GM21528 (cell line): ENCODE data around the gene REV1.
A peak's percentile ranks its signal among the peaks of the same experiment; 100 is the strongest.
"Not testable (repeated sequence)": the region's sequence is repeated elsewhere in the genome, so short reads cannot be mapped to it uniquely, and the experiment has no call there.

Source experiments
- ATAC-seq: cut with Tn5 transposase; IDR thresholded peaks from one replicate; pipeline ENCODE4 v1.9.1; 2021; ENCODE audit warnings: mild to moderate bottlenecking, moderate library complexity; ENCODE audit not compliant: unreplicated experiment, low FRiP score

Gene REV1

DNA sequence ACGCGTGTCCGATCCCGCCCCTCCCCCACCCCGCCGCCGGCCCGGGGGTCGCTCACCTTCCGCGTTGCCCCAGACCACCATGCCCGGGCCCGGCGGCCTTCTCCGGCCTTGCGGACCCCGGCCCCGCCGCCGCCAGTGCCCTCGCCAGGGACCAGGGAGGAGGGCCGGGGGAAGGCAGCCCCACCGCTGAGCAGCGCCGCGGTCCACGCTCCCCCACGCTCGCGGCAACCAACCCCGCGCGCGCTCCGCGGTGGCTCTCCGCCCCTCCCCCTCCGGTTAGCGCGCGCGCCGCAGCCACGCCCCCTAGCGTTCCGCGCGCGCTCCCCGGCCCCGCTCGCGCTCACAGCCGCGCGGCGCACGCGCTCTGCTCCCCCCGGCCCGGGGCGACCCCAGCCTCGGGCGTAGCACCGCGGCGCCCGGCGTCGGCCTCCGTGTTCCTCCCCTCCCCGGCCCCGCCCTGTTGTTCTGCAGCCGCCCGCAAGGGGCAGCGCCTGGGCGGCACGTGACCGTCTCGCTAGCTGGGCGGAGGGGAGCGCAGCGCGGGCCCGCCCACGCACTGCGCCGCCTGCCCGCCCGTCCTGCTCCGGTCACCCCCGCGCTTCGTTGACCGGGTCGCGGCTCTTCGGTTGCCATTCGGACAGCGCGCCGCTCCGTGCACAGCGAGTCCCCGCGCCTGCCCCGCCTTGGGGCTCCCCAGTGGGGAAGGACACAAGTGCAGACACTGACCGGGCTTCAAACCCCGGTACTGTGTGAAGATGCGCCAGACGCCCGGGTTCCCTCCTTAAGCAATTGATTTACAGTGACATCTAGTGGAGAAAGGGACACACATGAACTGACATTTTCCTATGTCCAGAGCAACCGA is at the start of gene REV1:
REV1 (minus strand) TSS at position 257 of the 862 bp plus-strand sequence. CDS start 25,042 bp downstream, outside the sequence.
- peak; percentile 74 for ATAC-seq

DNA sequence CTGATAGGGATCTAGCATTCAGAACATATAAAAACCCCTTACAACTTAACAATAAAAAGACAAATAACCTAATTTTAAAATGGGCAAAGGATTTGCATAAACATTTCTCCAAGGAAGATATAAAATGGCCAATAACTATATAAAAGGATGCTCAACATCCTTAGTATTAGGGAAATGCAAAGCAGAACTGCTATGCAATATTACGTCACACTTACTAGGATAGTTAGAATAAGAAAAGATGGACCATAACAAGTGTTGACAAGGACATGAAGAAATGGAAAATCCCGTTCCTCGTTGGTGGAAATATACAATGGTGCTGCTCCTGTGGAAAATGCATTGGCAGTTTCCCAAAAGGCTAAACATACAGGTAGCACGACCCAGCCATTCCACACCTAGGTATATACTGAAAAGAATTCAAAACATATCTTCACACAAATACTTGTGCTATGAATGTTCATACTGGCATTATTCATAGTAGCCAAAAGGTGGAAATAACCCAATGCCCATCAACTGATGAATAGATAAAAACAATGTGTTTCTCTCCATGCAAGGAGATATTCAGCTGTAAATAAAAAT is 48.2 kb upstream of the REV1 start:
- ATAC-seq = no peak

DNA sequence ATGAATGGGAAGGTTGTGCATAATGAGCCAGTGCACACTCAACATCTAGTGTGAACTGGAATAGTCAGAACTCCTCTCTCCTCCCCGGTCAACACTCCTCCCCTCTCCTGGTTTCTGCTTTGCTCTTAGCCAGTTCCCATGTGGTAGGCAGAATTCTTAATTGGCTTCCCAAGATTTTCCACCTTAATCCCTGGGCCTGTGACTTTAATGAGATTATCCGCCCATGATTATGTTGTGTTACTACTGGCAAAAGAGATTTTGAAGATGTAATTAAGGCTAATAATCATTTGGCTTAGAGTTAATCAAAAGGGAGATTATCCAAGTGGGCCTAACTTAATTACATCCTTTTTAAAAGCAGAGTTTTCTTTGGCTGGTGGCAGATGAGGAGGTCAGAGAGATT is 34.2 kb upstream of the REV1 start:
- no peak for ATAC-seq

DNA sequence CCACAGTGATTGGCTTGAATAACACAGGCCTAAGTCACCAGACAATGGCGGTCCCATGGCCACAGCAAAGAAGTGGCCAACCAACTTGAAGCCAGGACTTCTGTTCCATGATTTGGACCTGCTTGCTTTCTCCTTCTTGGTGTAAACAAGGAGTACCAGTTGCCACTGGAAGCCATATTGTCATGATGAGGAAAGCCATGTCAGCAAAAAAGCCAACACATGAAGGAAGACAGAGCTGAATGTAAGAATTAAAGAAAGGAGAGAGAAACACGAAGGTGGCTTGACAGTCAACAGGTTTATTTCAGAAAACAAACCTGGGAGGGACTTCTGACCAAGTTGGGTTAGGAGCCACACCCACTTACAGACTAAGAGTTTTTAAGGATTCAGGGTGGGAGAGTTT is 32.3 kb upstream of the REV1 start:
- no peak for ATAC-seq

DNA sequence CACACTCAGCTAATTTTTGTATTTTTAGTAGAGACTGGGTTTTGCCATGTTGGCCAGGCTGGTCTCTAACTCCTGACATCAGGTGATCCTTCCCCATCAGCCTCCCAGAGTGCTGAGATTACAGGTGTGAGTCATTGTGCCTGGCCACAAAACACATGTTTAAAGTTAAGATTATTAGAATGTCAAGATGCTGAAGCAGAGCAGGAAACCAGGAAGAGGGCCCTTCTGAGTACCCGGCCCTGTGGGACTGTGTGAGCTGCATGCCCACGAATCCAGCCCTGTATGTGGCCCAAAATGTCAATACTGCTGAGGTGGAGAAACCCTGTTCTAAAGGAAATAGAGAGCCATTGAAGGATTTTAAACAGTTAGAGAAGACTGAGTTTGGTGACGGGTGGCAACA is 31.0 kb upstream of the REV1 start:
- ATAC-seq = no peak

DNA sequence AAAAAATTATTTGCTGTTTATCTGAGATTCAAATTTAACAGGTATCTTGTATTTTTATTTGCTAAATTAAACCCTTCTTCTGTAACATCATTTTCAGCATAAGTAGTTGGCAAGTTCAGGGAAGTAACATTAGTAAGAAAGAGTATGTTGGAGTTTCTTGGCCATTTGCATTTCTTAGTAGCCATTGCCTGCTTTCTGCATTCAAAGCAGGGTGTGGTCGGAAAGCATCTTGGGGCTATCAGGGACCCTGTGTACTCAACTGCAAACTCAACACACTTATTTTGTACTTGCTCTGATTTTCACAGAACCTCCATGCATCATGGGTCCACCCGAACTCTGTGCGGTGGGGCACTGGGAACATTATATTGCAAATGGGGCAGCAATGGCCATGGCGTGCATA is 30.4 kb upstream of the REV1 start:
- ATAC-seq = no peak

DNA sequence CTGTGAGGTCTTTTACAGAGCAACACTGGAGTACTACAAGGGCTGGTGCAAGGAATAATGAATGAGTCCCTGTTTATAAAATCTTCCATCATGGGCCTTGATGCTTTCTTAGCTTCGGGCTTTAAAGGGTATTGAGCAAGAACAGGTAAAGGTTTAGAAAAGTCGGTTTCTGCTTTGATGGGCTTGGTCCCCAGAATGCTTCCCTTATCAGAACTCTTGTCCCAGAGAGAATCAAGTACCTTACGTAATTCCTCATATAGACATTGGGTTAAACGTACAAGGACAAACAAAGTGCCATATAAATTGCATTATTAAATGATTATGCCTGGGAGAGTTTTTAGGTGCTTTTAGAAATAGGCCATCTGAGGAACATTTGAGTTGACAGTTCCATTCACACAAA is 24.5 kb upstream of the REV1 start:
- ATAC-seq = no peak

DNA sequence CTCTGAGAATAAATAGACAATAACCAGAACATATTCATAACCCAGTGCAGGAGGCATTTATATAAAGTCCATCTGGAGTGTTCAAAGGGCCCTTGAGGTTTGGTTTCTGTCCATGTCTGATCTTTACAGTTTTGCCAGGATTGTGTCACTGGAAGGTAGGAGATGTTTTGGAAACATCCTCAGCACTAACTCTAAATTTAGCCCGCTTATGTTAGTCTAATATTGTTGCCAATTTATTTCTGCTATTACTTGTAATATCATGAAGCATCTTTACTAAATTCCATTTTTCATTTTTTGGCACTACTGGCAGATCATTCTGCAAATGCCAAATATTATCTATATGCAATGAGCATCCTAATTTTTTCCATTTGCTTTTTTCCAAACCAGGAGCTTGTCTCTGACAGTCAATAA is 22.4 kb upstream of the REV1 start:
- ATAC-seq = no peak

DNA sequence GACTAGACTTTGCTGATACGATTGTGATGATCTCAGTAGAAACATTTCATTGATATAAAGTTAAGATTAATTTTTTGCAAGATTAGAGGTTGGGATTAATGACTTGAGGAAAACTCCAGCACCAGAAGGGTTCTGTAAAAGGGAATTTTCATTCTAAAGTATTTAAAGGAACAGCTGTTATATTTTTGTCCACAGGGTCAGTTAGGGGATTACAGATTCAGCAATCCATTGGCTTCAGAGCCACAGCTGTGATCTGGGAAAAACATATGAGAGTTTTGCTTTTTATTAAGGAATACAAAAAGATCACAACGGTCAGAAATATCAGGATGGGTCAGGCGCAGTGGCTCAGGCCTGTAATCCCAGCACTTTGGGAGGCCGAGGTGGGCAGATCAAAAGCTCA is 19.6 kb upstream of the REV1 start:
- ATAC-seq = no peak

DNA sequence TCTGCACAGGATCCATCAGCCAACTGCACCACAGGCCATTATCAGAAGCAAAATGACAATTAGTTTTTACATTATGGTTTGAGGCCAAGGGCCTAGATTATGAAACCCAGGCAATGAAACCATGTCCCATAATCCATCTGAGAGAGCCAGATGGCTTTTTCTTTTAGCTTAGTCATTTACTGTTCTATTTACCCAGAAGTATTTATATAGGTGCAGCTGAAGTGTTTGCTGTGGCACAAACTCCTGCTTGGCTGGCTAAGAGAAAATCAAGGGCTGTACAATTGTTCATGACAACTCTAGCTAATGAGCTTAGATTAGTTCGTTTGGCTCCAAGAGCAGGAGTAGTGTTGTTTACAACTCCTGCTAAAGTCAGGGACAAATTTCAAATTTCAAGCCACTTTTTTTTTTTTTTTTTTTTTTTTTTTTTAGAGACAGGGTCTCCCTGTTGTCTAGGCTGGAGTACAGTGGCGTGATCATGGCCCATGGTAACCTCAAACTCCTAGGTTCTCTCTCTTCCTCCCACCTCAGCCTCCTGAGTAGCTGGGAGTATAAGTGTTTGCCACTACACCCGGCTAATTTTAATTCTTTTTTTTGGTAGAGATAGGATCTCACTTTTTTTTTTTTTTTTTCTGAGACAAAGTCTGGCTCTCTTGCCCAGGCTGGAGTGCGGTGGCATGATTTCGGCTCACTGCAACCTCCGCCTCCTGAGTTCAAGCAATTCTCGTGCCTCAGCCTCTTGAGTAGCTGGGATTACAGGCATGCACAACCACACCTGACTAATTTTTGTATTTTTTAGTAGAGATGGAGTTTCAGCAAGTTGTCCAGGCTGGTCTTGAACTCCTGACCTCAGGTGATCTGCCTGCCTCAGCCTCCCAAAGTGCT is 18.4 kb upstream of the REV1 start:
- no peak for ATAC-seq

DNA sequence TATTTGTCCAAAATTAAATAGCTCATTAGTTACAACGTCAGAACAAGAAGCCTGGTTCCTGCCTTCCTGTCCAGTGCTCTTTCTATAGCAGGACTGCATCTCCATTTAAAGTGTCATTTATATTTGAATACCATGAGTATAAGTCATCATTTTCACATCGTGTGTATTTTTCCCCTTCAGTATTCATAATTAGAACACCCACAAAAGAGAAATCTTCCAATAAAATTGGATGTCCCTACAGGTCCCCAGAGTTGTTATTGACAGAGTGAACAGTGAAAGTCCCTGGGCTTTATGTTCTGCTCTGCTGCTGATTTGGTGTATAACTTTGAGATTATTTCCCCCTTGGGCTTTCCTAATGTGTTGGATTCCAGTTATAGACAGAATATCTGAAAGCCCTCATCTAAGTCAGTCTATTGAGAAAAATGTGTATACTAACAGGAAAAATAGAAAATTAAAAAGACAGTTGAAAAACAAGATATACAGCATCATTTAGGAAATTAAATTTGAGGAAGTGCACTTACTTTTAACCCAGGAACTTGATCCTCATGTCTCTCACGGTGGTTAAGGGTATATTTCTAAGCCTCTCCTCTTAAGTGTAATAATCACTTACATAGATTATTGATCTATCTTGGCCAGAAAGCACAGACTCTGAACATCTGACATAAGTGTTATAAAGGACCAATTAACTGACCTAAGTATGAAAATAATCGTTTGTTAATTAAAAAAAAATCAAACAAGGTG is 15.2 kb upstream of the REV1 start:
- no peak for ATAC-seq

DNA sequence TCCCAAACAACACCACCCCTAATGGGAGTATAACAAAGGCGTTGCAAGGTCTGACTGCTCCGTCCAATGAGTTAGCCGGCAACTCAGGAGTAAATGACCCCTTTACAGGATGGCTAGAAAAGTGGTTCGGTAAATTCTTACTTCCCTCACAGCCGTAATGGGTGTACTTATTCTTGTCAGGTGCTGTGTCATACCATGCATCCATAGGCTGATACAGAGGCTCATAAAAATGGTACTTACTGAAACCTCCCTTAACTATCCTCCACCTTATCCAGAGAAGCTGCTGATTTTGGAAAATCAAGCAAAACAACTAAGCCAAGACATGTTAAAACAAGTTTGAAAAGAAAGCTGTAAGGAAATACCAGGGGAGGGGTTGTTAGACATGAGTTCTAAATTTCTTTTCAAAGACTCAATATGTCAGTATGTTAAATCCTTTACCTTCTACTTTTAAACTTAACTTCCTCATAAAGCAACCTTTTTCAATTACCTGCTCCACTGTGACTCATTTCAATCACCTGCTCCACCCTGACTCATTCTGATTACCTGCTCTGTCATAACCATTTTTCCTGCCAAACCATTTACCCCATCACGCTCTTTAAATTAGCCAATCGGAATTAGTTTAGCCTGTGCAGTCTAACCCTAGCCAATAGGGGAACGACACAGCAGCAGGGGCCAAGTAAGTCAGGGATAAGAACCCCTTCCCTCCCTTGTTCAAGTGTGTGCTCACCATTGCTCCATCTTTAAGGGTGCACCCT is 14.0 kb upstream of the REV1 start:
- ATAC-seq = not testable (repeated sequence)

DNA sequence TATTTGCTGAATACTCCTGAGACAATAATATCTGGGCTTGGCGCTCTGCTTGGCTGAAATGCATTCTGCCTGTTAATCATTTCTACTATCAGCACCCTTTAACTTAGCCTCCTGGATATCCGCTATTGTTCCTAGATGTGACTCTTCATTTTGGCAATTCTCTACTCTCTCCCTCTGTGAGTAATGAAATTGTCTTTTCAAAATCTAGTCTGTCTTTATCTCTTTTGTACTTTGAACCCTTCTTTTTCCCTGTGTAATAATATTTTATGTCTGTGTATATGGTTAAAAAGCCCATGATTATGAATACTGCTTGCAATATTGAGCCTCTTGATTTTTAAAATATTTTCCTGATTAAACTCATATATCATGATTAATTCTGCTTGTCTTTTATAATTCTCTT is 6.2 kb upstream of the REV1 start:
- no peak for ATAC-seq

DNA sequence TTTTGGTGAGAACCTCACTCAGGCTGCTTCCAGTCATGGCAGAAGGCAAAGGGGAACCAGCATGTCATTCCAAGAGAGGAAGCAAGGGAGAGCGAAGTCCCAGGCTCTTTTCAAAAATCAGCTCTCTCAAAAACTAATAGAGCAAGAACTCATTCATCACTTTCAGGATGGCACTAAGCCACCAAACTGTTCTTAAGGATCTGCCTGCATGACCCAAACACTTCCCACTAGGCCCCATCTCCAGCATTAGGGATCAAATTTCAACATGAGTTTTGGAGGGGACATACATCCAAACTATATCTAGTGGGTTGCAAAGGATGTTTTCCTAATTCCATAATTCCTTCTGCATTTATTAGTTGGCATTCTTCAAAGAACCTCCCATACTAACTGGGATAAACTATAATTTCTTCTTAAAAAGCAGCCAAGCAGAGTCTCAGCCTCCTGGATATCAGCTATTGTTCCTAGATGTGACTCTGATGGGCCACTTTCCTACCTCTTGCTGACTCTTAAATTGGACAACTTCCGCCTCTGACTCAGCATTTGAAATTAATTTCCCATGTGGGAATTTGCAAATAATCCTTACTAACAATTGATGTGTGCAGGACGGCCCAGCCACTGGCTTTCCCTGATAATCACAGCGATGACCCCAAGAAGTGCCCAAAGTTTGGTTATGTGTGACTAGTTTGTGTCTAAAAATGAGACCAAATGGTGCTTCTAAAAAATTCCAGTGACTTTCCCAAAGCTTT is 5.5 kb upstream of the REV1 start:
- no peak for ATAC-seq

DNA sequence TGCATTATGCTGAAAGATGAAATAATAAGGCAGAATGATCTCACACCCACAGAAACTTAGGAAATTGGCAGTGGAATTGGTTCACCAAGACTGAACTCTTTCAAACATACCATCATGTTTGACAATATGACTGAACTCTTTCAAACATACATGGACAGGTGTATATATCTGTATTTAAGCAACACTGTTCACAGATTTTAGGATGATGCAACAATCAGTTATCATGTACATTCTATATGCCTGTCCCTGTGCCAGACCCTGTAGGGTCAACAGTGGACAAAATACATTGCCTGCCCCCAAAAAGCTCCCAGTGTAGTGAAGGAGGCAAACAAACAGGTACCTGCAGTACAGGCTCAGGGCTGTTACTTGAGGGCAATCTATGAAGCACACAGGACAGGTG is 2.9 kb upstream of the REV1 start:
- no peak for ATAC-seq

DNA sequence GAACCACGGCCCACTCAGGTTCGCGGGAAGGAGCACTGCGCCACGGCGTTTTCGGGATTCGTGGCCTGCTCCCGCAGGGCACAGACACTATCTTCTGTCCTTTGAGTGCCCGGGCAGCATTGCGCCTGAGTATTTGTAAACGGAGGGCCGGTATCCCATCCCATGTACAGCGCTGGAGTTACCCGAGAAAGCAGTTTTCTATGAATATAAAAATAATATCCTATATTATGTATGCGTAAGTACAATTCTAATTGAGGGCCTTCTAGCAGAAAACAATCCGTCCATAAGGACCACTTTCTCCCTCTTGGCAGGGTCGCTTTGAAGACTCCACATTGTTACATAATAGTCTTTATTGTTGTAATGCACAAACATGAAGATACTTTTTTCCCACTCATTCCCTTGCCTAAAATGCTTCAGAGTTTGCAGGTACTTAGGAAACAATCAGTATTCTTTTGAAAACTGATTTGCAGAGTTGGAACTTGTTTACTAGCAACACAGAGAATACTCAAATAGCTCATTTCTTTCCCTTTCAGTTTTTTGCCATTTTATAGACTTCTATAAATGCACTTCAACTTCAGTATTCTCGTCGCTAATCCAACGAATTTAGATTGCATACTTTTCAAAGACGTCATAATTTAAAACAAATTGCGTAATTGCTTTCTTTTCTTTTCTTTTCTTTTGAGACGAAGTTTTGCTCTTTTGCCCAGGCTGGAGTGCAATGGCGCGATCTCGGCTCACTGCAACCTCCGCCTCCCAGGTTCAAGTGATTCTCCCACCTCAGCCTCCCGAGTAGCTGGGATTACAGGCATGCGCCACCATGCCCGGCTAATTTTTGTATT is 1.0 kb upstream of the REV1 start:
- peak; percentile 2 for ATAC-seq

DNA sequence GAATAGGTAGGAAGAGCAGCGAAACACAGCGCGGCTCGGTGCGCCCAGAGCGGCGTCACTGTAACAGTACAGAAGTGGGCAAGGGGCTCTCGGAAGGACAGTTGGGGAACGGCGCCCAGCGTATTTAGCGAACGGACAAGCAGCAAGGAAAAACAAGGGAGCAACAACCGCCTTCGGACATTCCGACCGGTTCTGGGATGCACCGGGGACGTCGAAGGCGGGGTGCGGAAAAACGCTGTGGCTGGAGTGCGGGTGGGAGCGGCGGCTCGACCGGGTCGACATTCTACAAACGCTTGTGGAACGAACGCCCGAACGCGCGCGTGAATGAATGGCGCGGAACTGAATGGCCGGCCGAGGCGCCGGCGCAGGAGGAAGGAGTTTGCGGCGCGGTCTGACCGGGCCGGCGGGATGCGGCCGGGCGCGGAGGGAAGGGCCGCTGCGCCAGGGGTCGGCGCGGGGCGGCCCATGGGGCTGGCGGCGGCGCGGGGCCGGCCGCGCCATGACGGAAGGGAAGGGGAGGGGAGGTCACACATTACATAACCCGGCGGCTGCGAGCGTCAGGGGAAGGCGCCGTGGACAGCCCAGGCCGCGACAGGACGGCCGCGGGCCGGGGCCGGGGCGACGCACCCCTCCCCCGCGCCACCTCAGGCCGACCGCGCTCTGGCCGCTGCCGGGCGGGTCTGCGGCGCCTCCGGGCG is 605 bp downstream of the REV1 start:
- ATAC-seq = peak; percentile 38
